Measurements from ENCODE around the gene FAHD2A.
"Not testable (repeated sequence)": the region's sequence is repeated elsewhere in the genome, so short reads cannot be mapped to it uniquely, and the experiment has no call there.

FAHD2A gene

GRCh38 chr2:95376311-95377215 lies 25.9 kb upstream of the FAHD2A start:
- DNase-seq, result no peak

GRCh38 chr2:95377216-95378123 lies 25.0 kb upstream of the FAHD2A start:
- no peak for DNase-seq

GRCh38 chr2:95378281-95378680 lies 24.2 kb upstream of the FAHD2A start:
- not testable (repeated sequence) for DNase-seq

GRCh38 chr2:95379371-95379831 lies 23.1 kb upstream of the FAHD2A start:
- DNase-seq, result no peak

- no peak for DNase-seq
Observed at GRCh38 chr2:95380280-95380679, 22.2 kb upstream of the FAHD2A start.

- DNase-seq, result no peak
Observed at GRCh38 chr2:95380731-95381130, 21.8 kb upstream of the FAHD2A start.

- DNase-seq, result no peak
Observed at GRCh38 chr2:95381212-95382191, 21.0 kb upstream of the FAHD2A start.

GRCh38 chr2:95382192-95382591 lies 20.3 kb upstream of the FAHD2A start:
- no peak for DNase-seq

GRCh38 chr2:95382686-95383634 lies 19.5 kb upstream of the FAHD2A start:
- no peak for DNase-seq

GRCh38 chr2:95383635-95384027 lies 18.9 kb upstream of the FAHD2A start:
- no peak for DNase-seq

- no peak for DNase-seq
Observed at GRCh38 chr2:95384854-95385569, 17.5 kb upstream of the FAHD2A start.

- DNase-seq, result no peak
Observed at GRCh38 chr2:95385570-95385984, 16.9 kb upstream of the FAHD2A start.

GRCh38 chr2:95386031-95386430 lies 16.5 kb upstream of the FAHD2A start:
- DNase-seq, result no peak

GRCh38 chr2:95387358-95387757 lies 15.2 kb upstream of the FAHD2A start:
- DNase-seq, result no peak

- DNase-seq, result no peak
Observed at GRCh38 chr2:95388091-95388692, 14.3 kb upstream of the FAHD2A start.

GRCh38 chr2:95388856-95389244 lies 13.7 kb upstream of the FAHD2A start:
- no peak for DNase-seq

GRCh38 chr2:95389245-95390119 lies 13.0 kb upstream of the FAHD2A start:
- DNase-seq, result peak in 1 of 2 experiments; percentile 53

- DNase-seq, result no peak
Observed at GRCh38 chr2:95390272-95390880, 12.1 kb upstream of the FAHD2A start.

All from NCI-H524 (cell line).